HepG2 (cell line): ENCODE results near the gene OSER1. TPM values are rescaled to one million over a fixed set of nuclear protein-coding genes. Genes with fewer than 3 reads are reported as not detected.
A peak's percentile ranks its signal among the peaks of the same experiment; 100 is the strongest.

Experiments
- ATF2 ChIP-seq: sonication (generic); formaldehyde crosslinking; IDR thresholded peaks from 2 replicates; pipeline ENCODE4 v1.4.0; 2020; ENCODE audit warnings: missing genetic modification reagents
- DPF2 ChIP-seq: sonication (generic); formaldehyde crosslinking; IDR thresholded peaks from 2 replicates; pipeline ENCODE4 v1.4.0; 2020; ENCODE audit warnings: mild to moderate bottlenecking, low read depth, missing genetic modification reagents, borderline replicate concordance
- KDM2A ChIP-seq: sonication (generic); formaldehyde crosslinking; IDR thresholded peaks from 2 replicates; pipeline ENCODE4 v1.4.0; 2020; ENCODE audit warnings: low read depth, missing genetic modification reagents, borderline replicate concordance
- POLR2A ChIP-seq, 2 experiments: IDR thresholded peaks; 2 replicates each; pipeline ENCODE4 v1.6.1; 2011; ENCODE audit warnings: low read depth in 2 of 2, low read length in 2 of 2, mild to moderate bottlenecking in 1 of 2, moderate library complexity in 1 of 2; ENCODE audit not compliant: insufficient read depth in 1 of 2
- SMC3 ChIP-seq: IDR thresholded peaks from 2 replicates; pipeline ENCODE4 v1.6.1; 2011; ENCODE audit warnings: low read length, improper control_type of control experiment
- TAF1 ChIP-seq: sonication (generic); formaldehyde crosslinking; IDR thresholded peaks from 2 replicates; pipeline ENCODE4 v1.4.0; 2020; ENCODE audit warnings: missing genetic modification reagents
- ZBED4 ChIP-seq: sonication (generic); formaldehyde crosslinking; IDR thresholded peaks from 2 replicates; pipeline ENCODE4 v1.4.0; 2020; ENCODE audit warnings: missing genetic modification reagents, borderline replicate concordance
- ZEB1 ChIP-seq: IDR thresholded peaks from 2 replicates; pipeline ENCODE4 v1.6.1; 2012; ENCODE audit warnings: mild to moderate bottlenecking, low read depth, inconsistent platforms; ENCODE audit not compliant: insufficient replicate concordance
- ZNF260 ChIP-seq: sonication (generic); formaldehyde crosslinking; IDR thresholded peaks from 2 replicates; pipeline ENCODE4 v1.4.0; 2020; ENCODE audit warnings: missing genetic modification reagents, low read depth, mild to moderate bottlenecking, borderline replicate concordance
- ZNF3 ChIP-seq: IDR thresholded peaks from 2 replicates; pipeline ENCODE4 v1.7.0; 2017; ENCODE audit warnings: inconsistent platforms
- ZNF501 ChIP-seq: sonication (generic); formaldehyde crosslinking; IDR thresholded peaks from 2 replicates; pipeline ENCODE4 v1.5.1; 2020; ENCODE audit warnings: mild to moderate bottlenecking, moderate library complexity, missing genetic modification reagents
- polyA plus RNA-seq, 8 experiments: library from polyadenylated mRNA; depleted of rRNA in 3 of 8; stranded (reverse) in 7 of 8; unstranded in 1 of 8; fragments of >200 nt; fragmentation: Illumina TruSeq in 4 of 8; extraction: Trizol in 4 of 8; gene quantifications; 2 replicates each; pipeline versions ENCODE4 v1.2.1 to v1.2.3, GENCODE V29; 2011 to 2016; ENCODE audit warnings: low read depth in 4 of 8, missing spikeins in 1 of 8, mixed read lengths in 1 of 8; ENCODE audit not compliant: insufficient read depth in 1 of 8
- total RNA-seq, 5 experiments: library from RNA; depleted of rRNA; stranded (reverse); fragments of >200 nt; fragmentation: Illumina TruSeq; extraction: Trizol; gene quantifications; 2 replicates each; pipeline ENCODE4 v1.2.3, GENCODE V29; 2016; ENCODE audit warnings: low read depth in 1 of 5
- TF ChIP-seq, protein P1 (sequence below): sonication (generic); formaldehyde crosslinking; conservative IDR thresholded peaks from 2 replicates; pipeline ENCODE4 v1.8.0; 2022; ENCODE audit warnings: mild to moderate bottlenecking, moderate library complexity, missing genetic modification reagents
- TF ChIP-seq, protein P2 (sequence below): sonication (generic); formaldehyde crosslinking; IDR thresholded peaks from 2 replicates; pipeline ENCODE4 v1.5.0; 2020; ENCODE audit warnings: mild to moderate bottlenecking, missing genetic modification reagents, moderate library complexity

OSER1 gene
- total and polyA plus RNA-seq, 2 of the 13 experiments (the other 11 are each of a cell fraction or from before 2014, with no cell fraction given), result 71.2 to 71.5 TPM

DNA sequence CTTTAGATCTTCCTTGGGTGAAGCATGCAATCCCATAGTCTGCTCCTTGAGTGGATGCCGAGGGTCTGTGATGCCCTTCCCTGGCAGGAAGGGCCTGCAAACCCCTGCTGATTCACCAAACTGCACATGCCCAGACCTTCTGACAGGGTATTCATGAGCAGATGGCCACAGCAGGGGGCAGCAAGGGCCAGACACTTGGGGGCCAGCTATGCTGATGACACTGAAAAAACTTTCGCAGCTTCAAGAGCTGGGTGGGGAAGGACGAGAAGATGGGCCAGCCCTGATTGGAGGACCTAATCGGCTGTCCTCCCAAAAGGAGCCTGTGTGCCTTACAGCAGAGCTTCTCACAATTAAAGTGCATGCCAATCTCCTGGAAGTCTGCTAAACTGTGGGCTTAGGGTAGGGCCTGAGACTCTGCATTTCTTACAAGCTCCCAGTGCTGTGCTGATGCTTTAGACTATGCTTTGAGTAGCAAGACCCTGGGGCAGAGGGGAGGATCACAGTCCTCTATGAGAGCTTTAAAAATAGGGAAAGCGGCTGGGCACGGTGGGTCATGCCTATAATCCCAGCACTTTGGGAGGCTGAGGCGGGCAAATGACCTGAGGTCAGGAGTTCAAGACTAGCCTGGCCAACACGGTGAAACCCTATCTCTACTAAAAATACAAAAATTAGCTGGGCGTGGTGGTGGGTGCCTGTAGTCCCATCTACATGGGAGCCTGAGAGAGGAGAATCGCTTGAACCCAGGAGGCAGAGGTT is 21.3 kb upstream of the OSER1 start (continued):
- TF ChIP-seq ZBED4, result no peak
- TF ChIP-seq ZEB1, result no peak
- TF ChIP-seq, protein P1, sequence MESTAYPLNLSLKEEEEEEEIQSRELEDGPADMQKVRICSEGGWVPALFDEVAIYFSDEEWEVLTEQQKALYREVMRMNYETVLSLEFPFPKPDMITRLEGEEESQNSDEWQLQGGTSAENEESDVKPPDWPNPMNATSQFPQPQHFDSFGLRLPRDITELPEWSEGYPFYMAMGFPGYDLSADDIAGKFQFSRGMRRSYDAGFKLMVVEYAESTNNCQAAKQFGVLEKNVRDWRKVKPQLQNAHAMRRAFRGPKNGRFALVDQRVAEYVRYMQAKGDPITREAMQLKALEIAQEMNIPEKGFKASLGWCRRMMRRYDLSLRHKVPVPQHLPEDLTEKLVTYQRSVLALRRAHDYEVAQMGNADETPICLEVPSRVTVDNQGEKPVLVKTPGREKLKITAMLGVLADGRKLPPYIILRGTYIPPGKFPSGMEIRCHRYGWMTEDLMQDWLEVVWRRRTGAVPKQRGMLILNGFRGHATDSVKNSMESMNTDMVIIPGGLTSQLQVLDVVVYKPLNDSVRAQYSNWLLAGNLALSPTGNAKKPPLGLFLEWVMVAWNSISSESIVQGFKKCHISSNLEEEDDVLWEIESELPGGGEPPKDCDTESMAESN (CRISPR knock-in tag), result 0 out of 2 replicates have a peak, but pooled peaks have one; percentile 29
- TF ChIP-seq SMC3, result peak; percentile 31; the same call in 1 of the 2 replicates
- no peak for TF ChIP-seq ZNF3 (CRISPR knock-in tag)
- TF ChIP-seq ATF2, result no peak
- TF ChIP-seq ZNF501, result no peak
- no peak for TF ChIP-seq POLR2A (IDR thresholded peaks at IDR 0.05; ENCODE audit: insufficient read depth in 1 of 2, low read depth in 2 of 2, low read length in 2 of 2)
- no peak for TF ChIP-seq TAF1
- TF ChIP-seq ZNF260 (CRISPR knock-in tag), result no peak
- TF ChIP-seq KDM2A, result 0 out of 2 replicates have a peak, but pooled peaks have one; percentile 19
- TF ChIP-seq, protein P2, sequence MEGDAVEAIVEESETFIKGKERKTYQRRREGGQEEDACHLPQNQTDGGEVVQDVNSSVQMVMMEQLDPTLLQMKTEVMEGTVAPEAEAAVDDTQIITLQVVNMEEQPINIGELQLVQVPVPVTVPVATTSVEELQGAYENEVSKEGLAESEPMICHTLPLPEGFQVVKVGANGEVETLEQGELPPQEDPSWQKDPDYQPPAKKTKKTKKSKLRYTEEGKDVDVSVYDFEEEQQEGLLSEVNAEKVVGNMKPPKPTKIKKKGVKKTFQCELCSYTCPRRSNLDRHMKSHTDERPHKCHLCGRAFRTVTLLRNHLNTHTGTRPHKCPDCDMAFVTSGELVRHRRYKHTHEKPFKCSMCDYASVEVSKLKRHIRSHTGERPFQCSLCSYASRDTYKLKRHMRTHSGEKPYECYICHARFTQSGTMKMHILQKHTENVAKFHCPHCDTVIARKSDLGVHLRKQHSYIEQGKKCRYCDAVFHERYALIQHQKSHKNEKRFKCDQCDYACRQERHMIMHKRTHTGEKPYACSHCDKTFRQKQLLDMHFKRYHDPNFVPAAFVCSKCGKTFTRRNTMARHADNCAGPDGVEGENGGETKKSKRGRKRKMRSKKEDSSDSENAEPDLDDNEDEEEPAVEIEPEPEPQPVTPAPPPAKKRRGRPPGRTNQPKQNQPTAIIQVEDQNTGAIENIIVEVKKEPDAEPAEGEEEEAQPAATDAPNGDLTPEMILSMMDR (CRISPR knock-in tag), result peak; percentile 75
- no peak for TF ChIP-seq DPF2
